Ovary (tissue), 3 donors: ENCODE data around the gene MFAP5.

Experiments used
- CTCF ChIP-seq, 3 donors: fragments of 450-650 bp in 2 of 3; fragments of 200-600 bp in 1 of 3; IDR thresholded peaks; one replicate each; pipeline versions ENCODE4 v1.5.1 to v1.8.0; 2016 to 2022; ENCODE audit warnings: antibody characterized with exemption in 3 of 3, mild to moderate bottlenecking in 1 of 3
- EP300 ChIP-seq: sonication (generic); formaldehyde crosslinking; IDR thresholded peaks from one replicate; pipeline ENCODE4 v1.6.1; 2017; ENCODE audit warnings: antibody characterized with exemption
- POLR2A ChIP-seq: fragments of 450-650 bp; IDR thresholded peaks from one replicate; pipeline ENCODE4 v1.6.1; 2017; ENCODE audit warnings: antibody characterized with exemption, mild to moderate bottlenecking, moderate library complexity
- donor health status: DM: no; HTN: no; CAD: no.

- no peak for TF ChIP-seq CTCF (IDR thresholded peaks at IDR 0.05)
- TF ChIP-seq POLR2A, result no peak
- TF ChIP-seq EP300, result no peak
Measured at GRCh38 chr12:8698879-8699278, 36.3 kb upstream of the MFAP5 start.
